H1 (cell line): ENCODE results near the gene LAMA4. TPM values are rescaled to one million over a fixed set of nuclear protein-coding genes. Genes with fewer than 3 reads are reported as not detected.

ENCODE experiments used
- CTCF ChIA-PET: fragments of 300-600 bp; sonication (Branson Sonifier 250); formaldehyde crosslinking; loops from one replicate; lab custom pipeline; 2021; ENCODE audit not compliant: partially characterized antibody; lab: Charles Lee
- POLR2A ChIA-PET: fragments of 300-600 bp; sonication (Branson Sonifier 250); formaldehyde crosslinking; loops from one replicate; lab custom pipeline; 2021; ENCODE audit warnings: inconsistent platforms; ENCODE audit not compliant: partially characterized antibody; lab: Charles Lee
- DNase-seq, 2 experiments: peaks; one replicate each; pipeline versions ENCODE4 v3.0.0 to v3.0.0-alpha.2; 2010 to 2022; ENCODE audit warnings: low spot score in 2 of 2, low read depth in 1 of 2, mixed read lengths in 1 of 2
- FAIRE-seq: peaks from 2 replicates; lab custom pipeline; 2011; peaks lifted over from hg19 to GRCh38; lab: Jason Lieb, UNC
- H2AFZ ChIP-seq: 2 replicates; pipeline ENCODE4 v1.8.1; 2012; ENCODE audit warnings: low read length, inconsistent platforms
- H2AK5ac ChIP-seq: 2 replicates; pipeline ENCODE4 v1.6.1; 2013; ENCODE audit warnings: low read depth, low read length
- H2BK120ac ChIP-seq: replicated peaks from 2 replicates; pipeline ENCODE3; 2013; ENCODE audit warnings: low read depth, low read length, inconsistent platforms
- H2BK12ac ChIP-seq: 2 replicates; pipeline ENCODE4 v1.6.1; 2013; ENCODE audit warnings: low read depth, low read length
- H2BK15ac ChIP-seq: 2 replicates; pipeline ENCODE4 v1.6.1; 2013; ENCODE audit warnings: low read length
- H2BK20ac ChIP-seq: 2 replicates; pipeline ENCODE4 v1.6.1; 2013; ENCODE audit warnings: low read length
- H2BK5ac ChIP-seq: 2 replicates; pipeline ENCODE4 v1.6.1; 2013; ENCODE audit warnings: low read depth, low read length
- H3K14ac ChIP-seq: 2 replicates; pipeline ENCODE4 v1.6.1; 2013; ENCODE audit warnings: inconsistent platforms; ENCODE audit not compliant: insufficient read length
- H3K18ac ChIP-seq: 2 replicates; pipeline ENCODE4 v1.6.1; 2013; ENCODE audit warnings: low read length; ENCODE audit errors: extremely low read depth
- H3K23ac ChIP-seq: 2 replicates; pipeline ENCODE4 v1.6.1; 2013; ENCODE audit warnings: inconsistent platforms; ENCODE audit not compliant: insufficient read length
- H3K23me2 ChIP-seq: 2 replicates; pipeline ENCODE4 v1.6.1; 2013; ENCODE audit warnings: low read depth, low read length
- H3K27ac ChIP-seq: 2 replicates; pipeline ENCODE4 v1.6.1; 2011; ENCODE audit warnings: low read depth, low read length, inconsistent platforms
- H3K27me3 ChIP-seq, 4 experiments: replicated peaks in 1 of 4; 1 replicate in 1 of 4; 2 replicates in 3 of 4; pipeline versions ENCODE4 v1.6.1 to v1.8.1; 2011 to 2013; ENCODE audit warnings: low read length in 3 of 4, mild to moderate bottlenecking in 3 of 4, inconsistent platforms in 2 of 4, mixed read lengths in 2 of 4, moderate library complexity in 1 of 4; ENCODE audit not compliant: control insufficient read depth in 3 of 4, insufficient read depth in 3 of 4; ENCODE audit errors: extremely low read depth in 1 of 4
- H3K36me3 ChIP-seq, 4 experiments: 2 replicates each; pipeline versions ENCODE4 v1.6.1 to v1.8.1; 2011 to 2013; ENCODE audit warnings: mild to moderate bottlenecking in 4 of 4, low read length in 3 of 4, moderate library complexity in 2 of 4, control low read depth in 1 of 4, inconsistent platforms in 1 of 4; ENCODE audit not compliant: insufficient read depth in 4 of 4, control insufficient read depth in 2 of 4
- H3K4ac ChIP-seq: replicated peaks from 2 replicates; pipeline ENCODE3; 2013; ENCODE audit warnings: low read length, low read depth, mixed read lengths, inconsistent platforms; ENCODE audit not compliant: insufficient read length
- H3K4me1 ChIP-seq, 4 experiments: replicated peaks in 1 of 4; 1 replicate in 1 of 4; 2 replicates in 3 of 4; pipeline versions ENCODE4 v1.6.1 to v1.8.1; 2011 to 2013; ENCODE audit warnings: low read length in 3 of 4, inconsistent platforms in 2 of 4, mixed read lengths in 1 of 4; ENCODE audit not compliant: insufficient read depth in 4 of 4, control insufficient read depth in 3 of 4
- H3K4me2 ChIP-seq, 2 experiments: 2 replicates each; pipeline versions ENCODE4 v1.6.1 to v1.8.1; 2011 to 2013; ENCODE audit warnings: low read depth in 2 of 2, low read length in 2 of 2, control low read depth in 1 of 2, inconsistent platforms in 1 of 2, mild to moderate bottlenecking in 1 of 2; ENCODE audit not compliant: insufficient read depth in 1 of 2
- H3K4me3 ChIP-seq, 4 experiments: fragments of 200-600, 300-600 bp in 1 of 4; sonication (generic), shearing (Covaris generic), sonication (Bioruptor Twin) in 1 of 4; 2 replicates each; pipeline versions ENCODE4 v1.5.1 to v1.8.1; 2011 to 2016; ENCODE audit warnings: low read length in 4 of 4, low read depth in 3 of 4, control low read depth in 2 of 4, inconsistent platforms in 2 of 4, mild to moderate bottlenecking in 2 of 4, mixed read lengths in 1 of 4, moderate library complexity in 1 of 4; ENCODE audit not compliant: insufficient read depth in 2 of 4; ENCODE audit errors: extremely low read depth in 1 of 4
- H3K56ac ChIP-seq: replicated peaks from 2 replicates; pipeline ENCODE3; 2013; ENCODE audit warnings: low read depth, mild to moderate bottlenecking, mixed read lengths, low read length, inconsistent platforms; ENCODE audit not compliant: insufficient read length
- H3K79me1 ChIP-seq: 2 replicates; pipeline ENCODE4 v1.6.1; 2013; ENCODE audit warnings: low read depth, low read length, control low read depth
- H3K79me2 ChIP-seq, 2 experiments: 2 replicates each; pipeline versions ENCODE4 v1.6.1 to v1.8.1; 2012 to 2013; ENCODE audit warnings: low read length in 2 of 2, mild to moderate bottlenecking in 2 of 2, inconsistent platforms in 1 of 2; ENCODE audit not compliant: insufficient read depth in 2 of 2, control insufficient read depth in 1 of 2
- H3K9ac ChIP-seq, 4 experiments: replicated peaks in 1 of 4; 1 replicate in 1 of 4; 2 replicates in 3 of 4; pipeline versions ENCODE4 v1.6.1 to v1.8.1; 2011 to 2013; ENCODE audit warnings: low read depth in 3 of 4, low read length in 3 of 4, control low read depth in 2 of 4, mild to moderate bottlenecking in 2 of 4, moderate library complexity in 2 of 4, inconsistent platforms in 1 of 4; ENCODE audit errors: extremely low read depth in 1 of 4
- H3K9me3 ChIP-seq, 2 experiments: 2 replicates each; pipeline versions ENCODE4 v1.6.1 to v1.8.1; 2012 to 2013; ENCODE audit warnings: mild to moderate bottlenecking in 2 of 2, moderate library complexity in 2 of 2, control low read depth in 1 of 2, inconsistent platforms in 1 of 2, low read depth in 1 of 2, low read length in 1 of 2, mixed read lengths in 1 of 2; ENCODE audit not compliant: insufficient read depth in 2 of 2
- H4K20me1 ChIP-seq, 2 experiments: replicated peaks in 1 of 2; 2 replicates each; pipeline versions ENCODE3 to v1.8.1; 2011 to 2013; ENCODE audit warnings: inconsistent platforms in 2 of 2, low read length in 2 of 2, mild to moderate bottlenecking in 1 of 2; ENCODE audit not compliant: insufficient read depth in 2 of 2, control insufficient read depth in 1 of 2
- H4K5ac ChIP-seq: 2 replicates; pipeline ENCODE4 v1.6.1; 2013; ENCODE audit warnings: low read length, low read depth, mixed read lengths, inconsistent platforms; ENCODE audit not compliant: insufficient read length
- H4K8ac ChIP-seq: 2 replicates; pipeline ENCODE4 v1.8.0; 2013; ENCODE audit warnings: mild to moderate bottlenecking, moderate library complexity, low read length, inconsistent platforms; ENCODE audit not compliant: insufficient read depth; ENCODE audit errors: extremely low read depth
- H4K91ac ChIP-seq: replicated peaks from 2 replicates; pipeline ENCODE3; 2013; ENCODE audit warnings: low read length, mixed read lengths, inconsistent platforms; ENCODE audit not compliant: insufficient read length
- CHD1 ChIP-seq: IDR thresholded peaks from 2 replicates; pipeline ENCODE4 v1.6.1; 2012; ENCODE audit warnings: low read depth, low read length, improper control_type of control experiment
- EZH2 ChIP-seq: fragments of 200-600 bp; sonication (generic); IDR thresholded peaks from 2 replicates; pipeline ENCODE4 v1.7.1; 2012; ENCODE audit warnings: low read depth, mild to moderate bottlenecking, moderate library complexity, low read length, inconsistent platforms; ENCODE audit not compliant: severe bottlenecking
- HDAC2 ChIP-seq, 2 experiments: fragments of 300-600 bp in 1 of 2; sonication (generic) in 1 of 2; IDR thresholded peaks; 2 replicates each; pipeline ENCODE4 v1.6.1; 2011 to 2012; ENCODE audit warnings: low read depth in 2 of 2, low read length in 2 of 2, mild to moderate bottlenecking in 2 of 2, moderate library complexity in 2 of 2, borderline replicate concordance in 1 of 2, inconsistent platforms in 1 of 2
- POLR2A ChIP-seq, 2 experiments: IDR thresholded peaks; 1 replicate in 1 of 2; 2 replicates in 1 of 2; pipeline ENCODE4 v1.6.1; 2011; ENCODE audit warnings: low read depth in 2 of 2, low read length in 2 of 2, mild to moderate bottlenecking in 2 of 2; ENCODE audit errors: control extremely low read depth in 1 of 2
- SAP30 ChIP-seq: fragments of 300-600 bp; sonication (generic); IDR thresholded peaks from 2 replicates; pipeline ENCODE4 v1.7.1; 2012; ENCODE audit warnings: low read length, moderate library complexity, mild to moderate bottlenecking, inconsistent platforms; ENCODE audit not compliant: insufficient read depth, insufficient replicate concordance
- SIRT6 ChIP-seq: IDR thresholded peaks from one replicate; pipeline ENCODE4 v1.7.1; 2012; ENCODE audit warnings: low read length, inconsistent platforms
- SIX5 ChIP-seq: IDR thresholded peaks from 2 replicates; pipeline ENCODE4 v1.6.1; 2011; ENCODE audit warnings: mild to moderate bottlenecking, low read depth, low read length
- SP4 ChIP-seq: IDR thresholded peaks from 2 replicates; pipeline ENCODE4 v1.6.1; 2012; ENCODE audit warnings: low read length, inconsistent platforms
- TAF1 ChIP-seq: IDR thresholded peaks from 2 replicates; pipeline ENCODE4 v1.6.1; 2011; ENCODE audit warnings: mild to moderate bottlenecking, low read depth, low read length
- TBP ChIP-seq: IDR thresholded peaks from 2 replicates; pipeline ENCODE4 v1.6.1; 2011; ENCODE audit warnings: low read depth, low read length, improper control_type of control experiment
- TCF12 ChIP-seq: IDR thresholded peaks from 2 replicates; pipeline ENCODE4 v1.6.1; 2011; ENCODE audit warnings: low read depth, mild to moderate bottlenecking, low read length
- WGBS, 2 experiments: shearing (Covaris generic) in 1 of 2; methylation state at CpG; one replicate each; pipeline versions ENCODE4 v1.1.6 to v1.1.7; 2013 to 2015; ENCODE audit warnings: low lambda C conversion rate in 2 of 2, mixed read lengths in 2 of 2, inconsistent platforms in 1 of 2, low coverage in 1 of 2, missing lambda C conversion rate in 1 of 2; ENCODE audit not compliant: insufficient replicate concordance in 2 of 2, insufficient coverage in 1 of 2, insufficient read length in 1 of 2; ENCODE audit errors: extremely low coverage in 1 of 2, missing lambda C conversion rate in 1 of 2; 5-methylcytosine and 5-hydroxymethylcytosine counted together
- polyA plus RNA-seq, 7 experiments: library from polyadenylated mRNA; depleted of rRNA in 3 of 7; stranded (reverse) in 5 of 7; unstranded in 2 of 7; fragments of >200 nt in 5 of 7; fragments of 200-250 nt in 2 of 7; gene quantifications; 1 replicate in 5 of 7; 2 replicates in 1 of 7; 4 replicates in 1 of 7; pipeline versions ENCODE4 v1.2.1 to v1.2.3, GENCODE V29; 2011 to 2013; ENCODE audit warnings: missing spikeins in 2 of 7, mixed read lengths in 2 of 7
- total RNA-seq: library from RNA; stranded (reverse); fragmentation: NEBNext Ultra II Directional; extraction: Animal tissue kit (Norgen Biotek cat#: 25700); gene quantifications from 2 replicates; pipeline ENCODE4 v1.2.1, GENCODE V29; 2021
- TF ChIP-seq, protein P1 (sequence below): IDR thresholded peaks from 2 replicates; pipeline ENCODE4 v1.6.1; 2012; ENCODE audit warnings: low read length, inconsistent platforms

The LAMA4 gene
- total and polyA plus RNA-seq, 2 of the 8 experiments (the other 6 are each of a cell fraction or from before 2014, with no cell fraction given): 0.95 to 1.5 TPM

DNA sequence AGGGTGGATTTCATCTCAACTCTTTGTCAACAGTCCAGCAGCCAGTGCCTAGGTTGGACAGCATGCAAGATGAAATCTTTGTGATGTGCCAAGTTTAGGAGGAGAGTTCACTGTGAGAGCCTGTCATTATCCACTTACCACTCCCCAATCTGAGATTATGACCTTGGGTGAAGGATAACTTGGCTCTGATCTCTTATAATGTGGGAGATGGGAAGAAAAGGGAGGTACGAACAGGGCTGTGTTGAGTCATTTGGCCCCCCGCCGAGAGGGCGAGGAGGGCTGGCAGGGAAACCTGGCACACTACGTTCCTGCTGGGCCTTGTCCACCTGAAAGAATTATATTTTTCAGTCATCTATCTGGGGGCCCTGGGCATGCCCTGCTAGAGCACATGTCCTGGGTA lies 35.8 kb downstream of the LAMA4 start:
- Histone ChIP-seq H3K27ac (no peak overlapping the region), H3K79me2 (no peaks in the 10 kb centered on the region), H2BK12ac (no peak overlapping the region), H2BK120ac (no peak overlapping the region), H2BK20ac (no peak overlapping the region), H4K20me1 (no peaks in the 10 kb centered on the region), H2AK5ac (no peak overlapping the region), H3K9me3 (no peaks in the 10 kb centered on the region), H3K14ac (no peak overlapping the region), H3K4ac (no peak overlapping the region), H3K56ac (no peak overlapping the region), H4K91ac (no peak overlapping the region), H3K4me2 (no peak overlapping the region), H3K4me3 (no peak overlapping the region), H3K9ac (no peak overlapping the region), H2BK5ac (no peak overlapping the region), H3K36me3 (no peaks in the 10 kb centered on the region), H2AFZ (no peak overlapping the region), H4K5ac (no peak overlapping the region), H3K79me1 (no peaks in the 10 kb centered on the region), H3K23me2 (no peaks in the 10 kb centered on the region), H3K27me3 (no peaks in the 10 kb centered on the region), H4K8ac (no peak overlapping the region), H3K4me1 (peaks cover 0 to 6% (median 0%) of the 10 kb centered on the region in 4 experiments; a peak in 2 of 7 replicates), H3K23ac (no peak overlapping the region)
- ChIA-PET POLR2A (no interaction called here), CTCF (no interaction called here)
- 90% methylated on average over 5 of the region's 5 CpGs; no CpG with 5 or more reads in 1 of the 2 experiments for WGBS, 2 experiments
- DNase-seq (no peak), FAIRE-seq (no peak)
- TF ChIP-seq, protein P1, sequence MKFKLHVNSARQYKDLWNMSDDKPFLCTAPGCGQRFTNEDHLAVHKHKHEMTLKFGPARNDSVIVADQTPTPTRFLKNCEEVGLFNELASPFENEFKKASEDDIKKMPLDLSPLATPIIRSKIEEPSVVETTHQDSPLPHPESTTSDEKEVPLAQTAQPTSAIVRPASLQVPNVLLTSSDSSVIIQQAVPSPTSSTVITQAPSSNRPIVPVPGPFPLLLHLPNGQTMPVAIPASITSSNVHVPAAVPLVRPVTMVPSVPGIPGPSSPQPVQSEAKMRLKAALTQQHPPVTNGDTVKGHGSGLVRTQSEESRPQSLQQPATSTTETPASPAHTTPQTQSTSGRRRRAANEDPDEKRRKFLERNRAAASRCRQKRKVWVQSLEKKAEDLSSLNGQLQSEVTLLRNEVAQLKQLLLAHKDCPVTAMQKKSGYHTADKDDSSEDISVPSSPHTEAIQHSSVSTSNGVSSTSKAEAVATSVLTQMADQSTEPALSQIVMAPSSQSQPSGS: no peak
- TF ChIP-seq SP4 (no peak), TAF1 (no peak), SIRT6 (no peak), SAP30 (no peak), CHD1 (no peak), TCF12 (no peak), HDAC2 (IDR thresholded peaks at IDR 0.05; ENCODE audit: borderline replicate concordance in 1 of 2, low read depth in 2 of 2, low read length in 2 of 2) (no peak), POLR2A (IDR thresholded peaks at IDR 0.05; ENCODE audit: control extremely low read depth in 1 of 2, low read depth in 2 of 2, low read length in 2 of 2) (no peak), SIX5 (no peak), EZH2 (no peak), TBP (no peak)
- TF ChIP-seq, all 59 proteins: peak for 0
- Histone ChIP-seq H2BK15ac (no peak overlapping the region), H3K18ac (no peak overlapping the region)
